H1 (cell line): ENCODE data around the gene SLC44A1. TPM values are rescaled to one million over a fixed set of nuclear protein-coding genes. Genes with fewer than 3 reads are reported as not detected.

Source experiments
- CTCF ChIA-PET: fragments of 300-600 bp; sonication (Branson Sonifier 250); formaldehyde crosslinking; loops from one replicate; lab custom pipeline; 2021; ENCODE audit not compliant: partially characterized antibody; lab: Charles Lee
- POLR2A ChIA-PET: fragments of 300-600 bp; sonication (Branson Sonifier 250); formaldehyde crosslinking; loops from one replicate; lab custom pipeline; 2021; ENCODE audit warnings: inconsistent platforms; ENCODE audit not compliant: partially characterized antibody; lab: Charles Lee
- DNase-seq, 2 experiments: peaks; one replicate each; pipeline versions ENCODE4 v3.0.0 to v3.0.0-alpha.2; 2010 to 2022; ENCODE audit warnings: low spot score in 2 of 2, low read depth in 1 of 2, mixed read lengths in 1 of 2
- FAIRE-seq: peaks from 2 replicates; lab custom pipeline; 2011; peaks lifted over from hg19 to GRCh38; lab: Jason Lieb, UNC
- H2AFZ ChIP-seq: 2 replicates; pipeline ENCODE4 v1.8.1; 2012; ENCODE audit warnings: low read length, inconsistent platforms
- H2AK5ac ChIP-seq: 2 replicates; pipeline ENCODE4 v1.6.1; 2013; ENCODE audit warnings: low read depth, low read length
- H2BK120ac ChIP-seq: replicated peaks from 2 replicates; pipeline ENCODE3; 2013; ENCODE audit warnings: low read depth, low read length, inconsistent platforms
- H2BK12ac ChIP-seq: 2 replicates; pipeline ENCODE4 v1.6.1; 2013; ENCODE audit warnings: low read depth, low read length
- H2BK15ac ChIP-seq: 2 replicates; pipeline ENCODE4 v1.6.1; 2013; ENCODE audit warnings: low read length
- H2BK20ac ChIP-seq: 2 replicates; pipeline ENCODE4 v1.6.1; 2013; ENCODE audit warnings: low read length
- H2BK5ac ChIP-seq: 2 replicates; pipeline ENCODE4 v1.6.1; 2013; ENCODE audit warnings: low read depth, low read length
- H3K14ac ChIP-seq: 2 replicates; pipeline ENCODE4 v1.6.1; 2013; ENCODE audit warnings: inconsistent platforms; ENCODE audit not compliant: insufficient read length
- H3K18ac ChIP-seq: 2 replicates; pipeline ENCODE4 v1.6.1; 2013; ENCODE audit warnings: low read length; ENCODE audit errors: extremely low read depth
- H3K23ac ChIP-seq: 2 replicates; pipeline ENCODE4 v1.6.1; 2013; ENCODE audit warnings: inconsistent platforms; ENCODE audit not compliant: insufficient read length
- H3K23me2 ChIP-seq: 2 replicates; pipeline ENCODE4 v1.6.1; 2013; ENCODE audit warnings: low read depth, low read length
- H3K27ac ChIP-seq: 2 replicates; pipeline ENCODE4 v1.6.1; 2011; ENCODE audit warnings: low read depth, low read length, inconsistent platforms
- H3K27me3 ChIP-seq, 4 experiments: replicated peaks in 1 of 4; 1 replicate in 1 of 4; 2 replicates in 3 of 4; pipeline versions ENCODE4 v1.6.1 to v1.8.1; 2011 to 2013; ENCODE audit warnings: low read length in 3 of 4, mild to moderate bottlenecking in 3 of 4, inconsistent platforms in 2 of 4, mixed read lengths in 2 of 4, moderate library complexity in 1 of 4; ENCODE audit not compliant: control insufficient read depth in 3 of 4, insufficient read depth in 3 of 4; ENCODE audit errors: extremely low read depth in 1 of 4
- H3K36me3 ChIP-seq, 4 experiments: 2 replicates each; pipeline versions ENCODE4 v1.6.1 to v1.8.1; 2011 to 2013; ENCODE audit warnings: mild to moderate bottlenecking in 4 of 4, low read length in 3 of 4, moderate library complexity in 2 of 4, control low read depth in 1 of 4, inconsistent platforms in 1 of 4; ENCODE audit not compliant: insufficient read depth in 4 of 4, control insufficient read depth in 2 of 4
- H3K4ac ChIP-seq: replicated peaks from 2 replicates; pipeline ENCODE3; 2013; ENCODE audit warnings: low read length, low read depth, mixed read lengths, inconsistent platforms; ENCODE audit not compliant: insufficient read length
- H3K4me1 ChIP-seq, 4 experiments: replicated peaks in 1 of 4; 1 replicate in 1 of 4; 2 replicates in 3 of 4; pipeline versions ENCODE4 v1.6.1 to v1.8.1; 2011 to 2013; ENCODE audit warnings: low read length in 3 of 4, inconsistent platforms in 2 of 4, mixed read lengths in 1 of 4; ENCODE audit not compliant: insufficient read depth in 4 of 4, control insufficient read depth in 3 of 4
- H3K4me2 ChIP-seq, 2 experiments: 2 replicates each; pipeline versions ENCODE4 v1.6.1 to v1.8.1; 2011 to 2013; ENCODE audit warnings: low read depth in 2 of 2, low read length in 2 of 2, control low read depth in 1 of 2, inconsistent platforms in 1 of 2, mild to moderate bottlenecking in 1 of 2; ENCODE audit not compliant: insufficient read depth in 1 of 2
- H3K4me3 ChIP-seq, 4 experiments: fragments of 200-600, 300-600 bp in 1 of 4; sonication (generic), shearing (Covaris generic), sonication (Bioruptor Twin) in 1 of 4; 2 replicates each; pipeline versions ENCODE4 v1.5.1 to v1.8.1; 2011 to 2016; ENCODE audit warnings: low read length in 4 of 4, low read depth in 3 of 4, control low read depth in 2 of 4, inconsistent platforms in 2 of 4, mild to moderate bottlenecking in 2 of 4, mixed read lengths in 1 of 4, moderate library complexity in 1 of 4; ENCODE audit not compliant: insufficient read depth in 2 of 4; ENCODE audit errors: extremely low read depth in 1 of 4
- H3K56ac ChIP-seq: replicated peaks from 2 replicates; pipeline ENCODE3; 2013; ENCODE audit warnings: low read depth, mild to moderate bottlenecking, mixed read lengths, low read length, inconsistent platforms; ENCODE audit not compliant: insufficient read length
- H3K79me1 ChIP-seq: 2 replicates; pipeline ENCODE4 v1.6.1; 2013; ENCODE audit warnings: low read depth, low read length, control low read depth
- H3K79me2 ChIP-seq, 2 experiments: 2 replicates each; pipeline versions ENCODE4 v1.6.1 to v1.8.1; 2012 to 2013; ENCODE audit warnings: low read length in 2 of 2, mild to moderate bottlenecking in 2 of 2, inconsistent platforms in 1 of 2; ENCODE audit not compliant: insufficient read depth in 2 of 2, control insufficient read depth in 1 of 2
- H3K9ac ChIP-seq, 4 experiments: replicated peaks in 1 of 4; 1 replicate in 1 of 4; 2 replicates in 3 of 4; pipeline versions ENCODE4 v1.6.1 to v1.8.1; 2011 to 2013; ENCODE audit warnings: low read depth in 3 of 4, low read length in 3 of 4, control low read depth in 2 of 4, mild to moderate bottlenecking in 2 of 4, moderate library complexity in 2 of 4, inconsistent platforms in 1 of 4; ENCODE audit errors: extremely low read depth in 1 of 4
- H3K9me3 ChIP-seq, 2 experiments: 2 replicates each; pipeline versions ENCODE4 v1.6.1 to v1.8.1; 2012 to 2013; ENCODE audit warnings: mild to moderate bottlenecking in 2 of 2, moderate library complexity in 2 of 2, control low read depth in 1 of 2, inconsistent platforms in 1 of 2, low read depth in 1 of 2, low read length in 1 of 2, mixed read lengths in 1 of 2; ENCODE audit not compliant: insufficient read depth in 2 of 2
- H4K20me1 ChIP-seq, 2 experiments: replicated peaks in 1 of 2; 2 replicates each; pipeline versions ENCODE3 to v1.8.1; 2011 to 2013; ENCODE audit warnings: inconsistent platforms in 2 of 2, low read length in 2 of 2, mild to moderate bottlenecking in 1 of 2; ENCODE audit not compliant: insufficient read depth in 2 of 2, control insufficient read depth in 1 of 2
- H4K5ac ChIP-seq: 2 replicates; pipeline ENCODE4 v1.6.1; 2013; ENCODE audit warnings: low read length, low read depth, mixed read lengths, inconsistent platforms; ENCODE audit not compliant: insufficient read length
- H4K8ac ChIP-seq: 2 replicates; pipeline ENCODE4 v1.8.0; 2013; ENCODE audit warnings: mild to moderate bottlenecking, moderate library complexity, low read length, inconsistent platforms; ENCODE audit not compliant: insufficient read depth; ENCODE audit errors: extremely low read depth
- H4K91ac ChIP-seq: replicated peaks from 2 replicates; pipeline ENCODE3; 2013; ENCODE audit warnings: low read length, mixed read lengths, inconsistent platforms; ENCODE audit not compliant: insufficient read length
- HDAC6 ChIP-seq: IDR thresholded peaks from one replicate; pipeline ENCODE4 v1.7.1; 2012; ENCODE audit warnings: low read depth, mild to moderate bottlenecking, inconsistent platforms, low read length, moderate library complexity
- JUN ChIP-seq: IDR thresholded peaks from 2 replicates; pipeline ENCODE4 v1.6.1; 2011; ENCODE audit warnings: low read depth, mild to moderate bottlenecking, improper control_type of control experiment, low read length
- RNF2 ChIP-seq: fragments of 200-900, 300-1000 bp; sonication (generic); IDR thresholded peaks from 2 replicates; pipeline ENCODE4 v1.7.1; 2016; ENCODE audit warnings: borderline replicate concordance, low read depth, mild to moderate bottlenecking, antibody characterized with exemption, low read length; ENCODE audit not compliant: poor library complexity, severe bottlenecking; ENCODE audit errors: missing control alignments
- SRF ChIP-seq: IDR thresholded peaks from 2 replicates; pipeline ENCODE4 v1.6.1; 2011; ENCODE audit warnings: mild to moderate bottlenecking, low read depth, low read length, moderate library complexity
- WGBS, 2 experiments: shearing (Covaris generic) in 1 of 2; methylation state at CpG; one replicate each; pipeline versions ENCODE4 v1.1.6 to v1.1.7; 2013 to 2015; ENCODE audit warnings: low lambda C conversion rate in 2 of 2, mixed read lengths in 2 of 2, inconsistent platforms in 1 of 2, low coverage in 1 of 2, missing lambda C conversion rate in 1 of 2; ENCODE audit not compliant: insufficient replicate concordance in 2 of 2, insufficient coverage in 1 of 2, insufficient read length in 1 of 2; ENCODE audit errors: extremely low coverage in 1 of 2, missing lambda C conversion rate in 1 of 2; 5-methylcytosine and 5-hydroxymethylcytosine counted together
- polyA plus RNA-seq, 7 experiments: library from polyadenylated mRNA; depleted of rRNA in 3 of 7; stranded (reverse) in 5 of 7; unstranded in 2 of 7; fragments of >200 nt in 5 of 7; fragments of 200-250 nt in 2 of 7; gene quantifications; 1 replicate in 5 of 7; 2 replicates in 1 of 7; 4 replicates in 1 of 7; pipeline versions ENCODE4 v1.2.1 to v1.2.3, GENCODE V29; 2011 to 2013; ENCODE audit warnings: missing spikeins in 2 of 7, mixed read lengths in 2 of 7
- total RNA-seq: library from RNA; stranded (reverse); fragmentation: NEBNext Ultra II Directional; extraction: Animal tissue kit (Norgen Biotek cat#: 25700); gene quantifications from 2 replicates; pipeline ENCODE4 v1.2.1, GENCODE V29; 2021
- TF ChIP-seq, protein P1 (sequence below): IDR thresholded peaks from 2 replicates; pipeline ENCODE4 v1.6.1; 2012; ENCODE audit warnings: inconsistent platforms

SLC44A1 gene
- total and polyA plus RNA-seq, 2 of the 8 experiments (the other 6 are each of a cell fraction or from before 2014, with no cell fraction given) = 30.5 to 71.2 TPM

- Histone ChIP-seq H3K79me1 (peaks cover 7% of the 10 kb centered on the region), H3K79me2 (peaks cover 0 to 69% of the 10 kb centered on the region in 2 experiments; a peak in 2 of 4 replicates), H3K4me3 (no peak overlapping the region), H4K20me1 (no peaks in the 10 kb centered on the region), H3K4me1 (peaks cover under 1 to 9% (median 7%) of the 10 kb centered on the region in 4 experiments; a peak in 5 of 7 replicates), H4K91ac (no peak overlapping the region), H2BK15ac (no peak overlapping the region), H3K14ac (no peak overlapping the region), H3K23ac (no peak overlapping the region), H2AK5ac (no peak overlapping the region), H2BK12ac (no peak overlapping the region), H3K23me2 (no peaks in the 10 kb centered on the region), H3K9me3 (no peaks in the 10 kb centered on the region), H4K5ac (no peak overlapping the region), H3K9ac (no peak overlapping the region), H3K36me3 (peaks cover 4 to 34% (median 14%) of the 10 kb centered on the region in 4 experiments; a peak in 6 of 8 replicates), H3K18ac (no peak overlapping the region), H3K4ac (no peak overlapping the region), H2AFZ (no peak overlapping the region), H3K27me3 (no peaks in the 10 kb centered on the region), H3K27ac (no peak overlapping the region), H3K56ac (no peak overlapping the region), H2BK120ac (no peak overlapping the region), H2BK5ac (no peak overlapping the region), H2BK20ac (no peak overlapping the region), H3K4me2 (no peak overlapping the region), H4K8ac (no peak overlapping the region)
- CTCF ChIA-PET = interaction anchor here (1.0 kb wide), 1 partner anchor 92 kb away, joined by 3 read pairs; no protein-coding TSS in a partner anchor
- FAIRE-seq (no peak), DNase-seq (no peak)
- POLR2A ChIA-PET = no interaction called here
- no peak for TF ChIP-seq RNF2
- TF ChIP-seq, protein P1, sequence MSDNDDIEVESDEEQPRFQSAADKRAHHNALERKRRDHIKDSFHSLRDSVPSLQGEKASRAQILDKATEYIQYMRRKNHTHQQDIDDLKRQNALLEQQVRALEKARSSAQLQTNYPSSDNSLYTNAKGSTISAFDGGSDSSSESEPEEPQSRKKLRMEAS = no peak
- no peak for TF ChIP-seq HDAC6
- no peak for TF ChIP-seq SRF
- TF ChIP-seq JUN = no peak
- 85% methylated on average over 2 of the region's 2 CpGs; no CpG with 5 or more reads in 1 of the 2 experiments for WGBS, 2 experiments
Observed at GRCh38 chr9:105302728-105303127, 58.3 kb downstream of the SLC44A1 start.
